GM12878 (cell line): ENCODE results near the gene SLC24A4. TPM values are rescaled to one million over a fixed set of nuclear protein-coding genes. Genes with fewer than 3 reads are reported as not detected.

ENCODE experiments used
- ATAC-seq: fragments of 200-7000 bp; cut with Tn5 transposase; 3 replicates; pipeline ENCODE4 v1.9.1; 2020; ENCODE audit warnings: mild to moderate bottlenecking, moderate library complexity
- BruUV-seq: library from RNA; stranded (reverse); fragments of 400-500 nt; replicated peaks from 2 replicates; lab custom pipeline; 2021; lab: Mats Ljungman, UMichigan
- CTCF ChIA-PET: fragments of 300-600 bp; sonication (Branson Sonifier 250); formaldehyde crosslinking; extraction: SDS; loops from one replicate; lab custom pipeline; 2021; ENCODE audit warnings: inconsistent platforms; lab: Yijun Ruan, JAX
- POLR2A ChIA-PET: fragments of 350-600 bp; formaldehyde crosslinking; extraction: SDS; loops from one replicate; lab custom pipeline; 2021; ENCODE audit warnings: inconsistent platforms; lab: Charles Lee
- RAD21 ChIA-PET: fragments of 300-600 bp; sonication (Branson Sonifier 250); formaldehyde crosslinking; loops from one replicate; lab custom pipeline; 2023; ENCODE audit warnings: antibody characterized with exemption; ENCODE audit not compliant: unreplicated experiment; lab: Charles Lee
- SMC1A ChIA-PET: fragments of 300-600 bp; sonication (Branson Sonifier 250); formaldehyde crosslinking; loops from one replicate; lab custom pipeline; 2023; ENCODE audit not compliant: unreplicated experiment, uncharacterized antibody; lab: Charles Lee
- DNase-seq: peaks from one replicate; pipeline ENCODE4 v3.0.0-alpha.2; 2011; ENCODE audit warnings: low read depth, low spot score
- FAIRE-seq: peaks from 3 replicates; lab custom pipeline; 2011; peaks lifted over from hg19 to GRCh38; lab: Jason Lieb, UNC
- H2AFZ ChIP-seq: 2 replicates; pipeline ENCODE4 v1.6.0; 2011; ENCODE audit warnings: low read depth, low read length, control low read depth; ENCODE audit not compliant: control insufficient read depth
- H3K27ac ChIP-seq: 2 replicates; pipeline ENCODE4 v1.5.1; 2011; ENCODE audit warnings: control low read depth; ENCODE audit not compliant: control insufficient read depth, insufficient read depth
- H3K27me3 ChIP-seq, 2 experiments: replicated peaks in 1 of 2; 2 replicates each; pipeline versions ENCODE4 v1.6.0 to v1.6.1; 2011; ENCODE audit warnings: low read length in 1 of 2; ENCODE audit not compliant: control insufficient read depth in 2 of 2, insufficient read depth in 2 of 2
- H3K36me3 ChIP-seq, 2 experiments: 2 replicates each; pipeline ENCODE4 v1.5.1; 2011; ENCODE audit warnings: low read length in 1 of 2; ENCODE audit not compliant: control insufficient read depth in 2 of 2, insufficient read depth in 2 of 2
- H3K4me1 ChIP-seq: 2 replicates; pipeline ENCODE4 v1.6.1; 2011; ENCODE audit warnings: mild to moderate bottlenecking, low read length, moderate library complexity, mixed read lengths; ENCODE audit not compliant: control insufficient read depth, insufficient read depth
- H3K4me2 ChIP-seq: 2 replicates; pipeline ENCODE4 v1.6.0; 2011; ENCODE audit warnings: control low read depth; ENCODE audit not compliant: control insufficient read depth, insufficient read depth
- H3K4me3 ChIP-seq: fragments of 200-600 bp; sonication (generic); 2 replicates; pipeline ENCODE4 v1.5.1; 2016
- H3K79me2 ChIP-seq: 2 replicates; pipeline ENCODE4 v1.6.0; 2011; ENCODE audit warnings: low read length; ENCODE audit not compliant: control insufficient read depth, insufficient read depth
- H3K9ac ChIP-seq: 2 replicates; pipeline ENCODE4 v1.8.0; 2011; ENCODE audit warnings: low read length, control low read depth, mixed read lengths; ENCODE audit not compliant: control insufficient read depth, insufficient read depth
- H3K9me3 ChIP-seq: replicated peaks from 3 replicates; pipeline ENCODE4 v1.5.1; 2011; ENCODE audit warnings: mild to moderate bottlenecking, low read length; ENCODE audit not compliant: control insufficient read depth, insufficient read depth
- H4K20me1 ChIP-seq: 2 replicates; pipeline ENCODE4 v1.6.0; 2011; ENCODE audit not compliant: control insufficient read depth, insufficient read depth
- CHD1 ChIP-seq: IDR thresholded peaks from 2 replicates; pipeline ENCODE4 v1.6.1; 2012; ENCODE audit warnings: low read depth, low read length, improper control_type of control experiment
- EP300 ChIP-seq, 2 experiments: fragments of 150-350 bp in 1 of 2; IDR thresholded peaks; 2 replicates each; pipeline ENCODE4 v1.6.1; 2011 to 2012; ENCODE audit warnings: low read depth in 2 of 2, low read length in 2 of 2, borderline replicate concordance in 1 of 2, improper control_type of control experiment in 1 of 2, inconsistent platforms in 1 of 2; ENCODE audit not compliant: control insufficient read depth in 1 of 2
- ETV6 ChIP-seq, 2 experiments: fragments of 450-650 bp in 1 of 2; IDR thresholded peaks in 1 of 2; conservative IDR thresholded peaks in 1 of 2; 2 replicates each; pipeline ENCODE4 v1.6.1; 2014; ENCODE audit warnings: antibody characterized with exemption in 1 of 2, borderline replicate concordance in 1 of 2, low read depth in 1 of 2, mild to moderate bottlenecking in 1 of 2, moderate library complexity in 1 of 2
- FOXM1 ChIP-seq: IDR thresholded peaks from 2 replicates; pipeline ENCODE4 v1.6.1; 2012; ENCODE audit warnings: low read depth, mild to moderate bottlenecking, inconsistent platforms, low read length, moderate library complexity
- HDAC6 ChIP-seq: fragments of 200-600 bp; sonication (generic); IDR thresholded peaks from one replicate; pipeline ENCODE4 v1.8.0; 2017; ENCODE audit warnings: antibody characterized with exemption; ENCODE audit not compliant: unreplicated experiment
- JUNB ChIP-seq: IDR thresholded peaks from 2 replicates; pipeline ENCODE4 v1.6.1; 2016; ENCODE audit warnings: antibody characterized with exemption, mild to moderate bottlenecking
- LARP7 ChIP-seq: fragments of 450-650 bp; IDR thresholded peaks from 2 replicates; pipeline ENCODE4 v1.6.1; 2017; ENCODE audit warnings: mild to moderate bottlenecking
- NFYA ChIP-seq: IDR thresholded peaks from 2 replicates; pipeline ENCODE4 v1.6.1; 2011; ENCODE audit warnings: low read depth, mild to moderate bottlenecking, low read length, improper control_type of control experiment, borderline replicate concordance
- RELA ChIP-seq: fragments of 450-650 bp; IDR thresholded peaks from 2 replicates; pipeline ENCODE4 v1.8.0; 2014; ENCODE audit warnings: borderline replicate concordance; ENCODE audit not compliant: partially characterized antibody
- RUNX3 ChIP-seq: IDR thresholded peaks from 2 replicates; pipeline ENCODE4 v1.6.1; 2012; ENCODE audit warnings: low read length, inconsistent platforms
- SRF ChIP-seq, 2 experiments: IDR thresholded peaks; 2 replicates each; pipeline ENCODE4 v1.6.1; 2011; ENCODE audit warnings: low read depth in 2 of 2, low read length in 2 of 2, mild to moderate bottlenecking in 1 of 2, moderate library complexity in 1 of 2
- TAF1 ChIP-seq: IDR thresholded peaks from 2 replicates; pipeline ENCODE4 v1.6.1; 2011; ENCODE audit warnings: mild to moderate bottlenecking, low read depth, low read length, borderline replicate concordance
- TCF12 ChIP-seq: IDR thresholded peaks from 2 replicates; pipeline ENCODE4 v1.6.1; 2011; ENCODE audit warnings: low read depth, mild to moderate bottlenecking, low read length
- WRNIP1 ChIP-seq: IDR thresholded peaks from 2 replicates; pipeline ENCODE4 v1.6.1; 2011; ENCODE audit warnings: low read depth, low read length, improper control_type of control experiment, borderline replicate concordance
- ZNF207 ChIP-seq: fragments of 450-650 bp; IDR thresholded peaks from 2 replicates; pipeline ENCODE4 v1.6.1; 2014; ENCODE audit warnings: antibody characterized with exemption, mild to moderate bottlenecking, borderline replicate concordance
- WGBS: methylation state at CpG from one replicate; pipeline ENCODE4 v1.1.6; 2016; ENCODE audit warnings: low lambda C conversion rate; ENCODE audit not compliant: insufficient replicate concordance, insufficient coverage; ENCODE audit errors: missing lambda C conversion rate; 5-methylcytosine and 5-hydroxymethylcytosine counted together
- in situ Hi-C: fragments of 300-500 bp; cut with MboI; formaldehyde crosslinking; loops from 9 replicates; pipeline ENCODE4 v1.14.3; 2018; ENCODE audit warnings: mixed read lengths
- intact Hi-C: fragments of 100-400 bp; cut with micrococcal nuclease; formaldehyde crosslinking; loops from one replicate; pipeline ENCODE4 v1.14.2; 2022; ENCODE audit not compliant: unreplicated experiment
- polyA plus RNA-seq, 11 experiments: library from polyadenylated mRNA; depleted of rRNA in 4 of 11; unstranded in 6 of 11; stranded (reverse) in 5 of 11; fragments of >200 nt; fragmentation: Nextera tagmentation in 4 of 11; fragmentation: Illumina TruSeq in 1 of 11; extraction: Ambion mirVana in 4 of 11; extraction: Trizol in 1 of 11; gene quantifications; 1 replicate in 1 of 11; 2 replicates in 10 of 11; pipeline versions ENCODE4 v1.2.1 to v1.2.3, GENCODE V29; 2011 to 2016; ENCODE audit warnings: inconsistent platforms in 2 of 11, missing spikeins in 2 of 11, low read depth in 1 of 11
- total RNA-seq, 4 experiments: library from RNA; depleted of rRNA in 3 of 4; stranded (reverse); fragments of >200 nt in 3 of 4; fragmentation: Illumina TruSeq in 1 of 4; extraction: Trizol in 1 of 4; gene quantifications; 2 replicates each; pipeline versions ENCODE4 v1.2.1 to v1.2.3, GENCODE V29; 2013 to 2021
- TF ChIP-seq, protein P1 (sequence below): IDR thresholded peaks from 2 replicates; pipeline ENCODE4 v1.6.1; 2012; ENCODE audit warnings: low read depth, low read length, improper control_type of control experiment
- TF ChIP-seq, protein P2 (sequence below): fragments of 450-650 bp; IDR thresholded peaks from 2 replicates; pipeline ENCODE4 v1.6.1; 2017; ENCODE audit warnings: mild to moderate bottlenecking, low read depth, inconsistent platforms; ENCODE audit not compliant: poor library complexity, severe bottlenecking
- TF ChIP-seq, protein P3 (sequence below): fragments of 450-650 bp; IDR thresholded peaks from 2 replicates; pipeline ENCODE4 v1.6.1; 2017; ENCODE audit warnings: antibody characterized with exemption, mild to moderate bottlenecking, moderate library complexity

Gene SLC24A4
- total and polyA plus RNA-seq, 10 of the 15 experiments (the other 5 are each of a cell fraction or from before 2014, with no cell fraction given) = under 0.01 to 0.46 (median 0.04) TPM; not detected in 5

DNA sequence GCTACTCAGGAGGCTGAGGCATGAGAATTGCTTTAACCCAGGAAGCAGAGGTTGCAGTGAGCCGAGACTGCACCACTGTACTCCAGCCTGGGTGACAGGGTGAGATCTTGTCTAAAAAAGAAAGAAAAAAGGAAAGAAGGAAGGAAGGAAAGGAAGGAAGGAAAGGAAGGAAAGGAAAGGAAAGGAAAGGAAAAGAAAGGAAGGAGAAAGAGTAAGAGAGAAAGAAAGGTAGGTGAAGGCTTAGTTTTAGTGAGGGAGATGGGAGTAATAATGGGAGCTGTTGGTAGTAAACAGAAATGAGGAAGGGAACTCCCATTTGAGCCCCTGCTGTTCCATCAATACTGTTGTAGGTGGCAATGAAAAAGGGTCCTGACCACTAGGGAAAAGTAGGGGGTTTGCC lies 28.8 kb downstream of the SLC24A4 start:
- ChIA-PET SMC1A (interaction anchor here (0.7 to 3.8 kb wide), 17 partner anchors 10 to 448 kb away, joined by 3 to 27 read pairs (median 4); partner anchors contain the start of gene ATXN3), CTCF (interaction anchor here (0.7 to 5.7 kb wide), 28 partner anchors 8 to 355 kb away, joined by 3 to 77 read pairs (median 4); partner anchors contain the start of genes ATXN3, CPSF2 and NDUFB1), POLR2A (interaction anchor here (1.0 kb wide), 1 partner anchor 94 kb away, joined by 6 read pairs; no protein-coding TSS in a partner anchor), RAD21 (interaction anchor here (0.8 to 2.8 kb wide), 18 partner anchors 10 to 339 kb away, joined by 3 to 19 read pairs (median 5); partner anchors contain the start of genes ATXN3, CPSF2 and NDUFB1)
- no peak overlapping the region for H3K4me2 ChIP-seq
- no peak overlapping the region for H3K4me3 ChIP-seq
- no peak overlapping the region for H3K27ac ChIP-seq
- H3K9ac ChIP-seq = no peak overlapping the region
- intact Hi-C loops = loop anchor here (5.0 kb wide), 1 partner anchor 214 kb away; no protein-coding TSS in a partner anchor
- FAIRE-seq = no peak
- 7% methylated on average over 1 of the region's 1 CpG for WGBS
- H3K4me1 ChIP-seq = no peaks in the 10 kb centered on the region; the same call in 1 of the 2 replicates
- H3K79me2 ChIP-seq = no peaks in the 10 kb centered on the region
- H3K36me3 ChIP-seq = no peaks in the 10 kb centered on the region
- peaks cover 0 to 3% of the 10 kb centered on the region in 2 experiments; a peak in 1 of 4 replicates for H3K27me3 ChIP-seq
- no peak for DNase-seq
- no TSS peak for BruUV-seq
- H4K20me1 ChIP-seq = peaks cover 3% of the 10 kb centered on the region; the same call in 1 of the 2 replicates
- TF ChIP-seq CHD1 (no peak), HDAC6 (no peak), SRF (IDR thresholded peaks at IDR 0.05; ENCODE audit: low read depth in 2 of 2, low read length in 2 of 2) (no peak), EP300 (IDR thresholded peaks at IDR 0.05; ENCODE audit: borderline replicate concordance in 1 of 2, control insufficient read depth in 1 of 2, low read depth in 2 of 2, low read length in 2 of 2) (no peak), RELA (no peak), LARP7 (no peak), JUNB (no peak), RUNX3 (no peak), TAF1 (no peak), ZNF207 (no peak), FOXM1 (no peak), NFYA (no peak), WRNIP1 (no peak), TCF12 (no peak), ETV6 (conservative IDR thresholded peaks at IDR 0.05 in 1 of 2, IDR thresholded peaks at IDR 0.05 in 1 of 2; ENCODE audit: borderline replicate concordance in 1 of 2, low read depth in 1 of 2) (no peak)
- TF ChIP-seq, protein P1, sequence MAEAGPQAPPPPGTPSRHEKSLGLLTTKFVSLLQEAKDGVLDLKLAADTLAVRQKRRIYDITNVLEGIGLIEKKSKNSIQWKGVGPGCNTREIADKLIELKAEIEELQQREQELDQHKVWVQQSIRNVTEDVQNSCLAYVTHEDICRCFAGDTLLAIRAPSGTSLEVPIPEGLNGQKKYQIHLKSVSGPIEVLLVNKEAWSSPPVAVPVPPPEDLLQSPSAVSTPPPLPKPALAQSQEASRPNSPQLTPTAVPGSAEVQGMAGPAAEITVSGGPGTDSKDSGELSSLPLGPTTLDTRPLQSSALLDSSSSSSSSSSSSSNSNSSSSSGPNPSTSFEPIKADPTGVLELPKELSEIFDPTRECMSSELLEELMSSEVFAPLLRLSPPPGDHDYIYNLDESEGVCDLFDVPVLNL = no peak
- TF ChIP-seq, protein P2, sequence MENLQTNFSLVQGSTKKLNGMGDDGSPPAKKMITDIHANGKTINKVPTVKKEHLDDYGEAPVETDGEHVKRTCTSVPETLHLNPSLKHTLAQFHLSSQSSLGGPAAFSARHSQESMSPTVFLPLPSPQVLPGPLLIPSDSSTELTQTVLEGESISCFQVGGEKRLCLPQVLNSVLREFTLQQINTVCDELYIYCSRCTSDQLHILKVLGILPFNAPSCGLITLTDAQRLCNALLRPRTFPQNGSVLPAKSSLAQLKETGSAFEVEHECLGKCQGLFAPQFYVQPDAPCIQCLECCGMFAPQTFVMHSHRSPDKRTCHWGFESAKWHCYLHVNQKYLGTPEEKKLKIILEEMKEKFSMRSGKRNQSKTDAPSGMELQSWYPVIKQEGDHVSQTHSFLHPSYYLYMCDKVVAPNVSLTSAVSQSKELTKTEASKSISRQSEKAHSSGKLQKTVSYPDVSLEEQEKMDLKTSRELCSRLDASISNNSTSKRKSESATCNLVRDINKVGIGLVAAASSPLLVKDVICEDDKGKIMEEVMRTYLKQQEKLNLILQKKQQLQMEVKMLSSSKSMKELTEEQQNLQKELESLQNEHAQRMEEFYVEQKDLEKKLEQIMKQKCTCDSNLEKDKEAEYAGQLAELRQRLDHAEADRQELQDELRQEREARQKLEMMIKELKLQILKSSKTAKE = no peak
- TF ChIP-seq, protein P3, sequence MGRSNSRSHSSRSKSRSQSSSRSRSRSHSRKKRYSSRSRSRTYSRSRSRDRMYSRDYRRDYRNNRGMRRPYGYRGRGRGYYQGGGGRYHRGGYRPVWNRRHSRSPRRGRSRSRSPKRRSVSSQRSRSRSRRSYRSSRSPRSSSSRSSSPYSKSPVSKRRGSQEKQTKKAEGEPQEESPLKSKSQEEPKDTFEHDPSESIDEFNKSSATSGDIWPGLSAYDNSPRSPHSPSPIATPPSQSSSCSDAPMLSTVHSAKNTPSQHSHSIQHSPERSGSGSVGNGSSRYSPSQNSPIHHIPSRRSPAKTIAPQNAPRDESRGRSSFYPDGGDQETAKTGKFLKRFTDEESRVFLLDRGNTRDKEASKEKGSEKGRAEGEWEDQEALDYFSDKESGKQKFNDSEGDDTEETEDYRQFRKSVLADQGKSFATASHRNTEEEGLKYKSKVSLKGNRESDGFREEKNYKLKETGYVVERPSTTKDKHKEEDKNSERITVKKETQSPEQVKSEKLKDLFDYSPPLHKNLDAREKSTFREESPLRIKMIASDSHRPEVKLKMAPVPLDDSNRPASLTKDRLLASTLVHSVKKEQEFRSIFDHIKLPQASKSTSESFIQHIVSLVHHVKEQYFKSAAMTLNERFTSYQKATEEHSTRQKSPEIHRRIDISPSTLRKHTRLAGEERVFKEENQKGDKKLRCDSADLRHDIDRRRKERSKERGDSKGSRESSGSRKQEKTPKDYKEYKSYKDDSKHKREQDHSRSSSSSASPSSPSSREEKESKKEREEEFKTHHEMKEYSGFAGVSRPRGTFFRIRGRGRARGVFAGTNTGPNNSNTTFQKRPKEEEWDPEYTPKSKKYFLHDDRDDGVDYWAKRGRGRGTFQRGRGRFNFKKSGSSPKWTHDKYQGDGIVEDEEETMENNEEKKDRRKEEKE = no peak
- TF ChIP-seq, all 136 proteins: peak for 0
- no peaks in the 10 kb centered on the region for H3K9me3 ChIP-seq
- ATAC-seq = no peak
- in situ Hi-C loops = no loop called here
- no peak overlapping the region for H2AFZ ChIP-seq
